B cell (primary cell): ENCODE results near the gene CDK5R2. TPM values are rescaled to one million over a fixed set of nuclear protein-coding genes. Genes with fewer than 3 reads are reported as not detected.

Experiments
- ATAC-seq: fragments of 200-7000 bp; cut with Tn5 transposase; one replicate; pipeline ENCODE4 v1.10.0; 2021; ENCODE audit warnings: low read depth, mild to moderate bottlenecking, moderate number of reproducible peaks, moderate library complexity
- CTCF ChIA-PET: fragments of 350-600 bp; sonication (Branson Sonifier 250); formaldehyde crosslinking; loops from one replicate; lab custom pipeline; 2021; ENCODE audit warnings: antibody characterized with exemption, inconsistent platforms; lab: Charles Lee
- POLR2A ChIA-PET: fragments of 350-600 bp; sonication (Branson Sonifier 250); formaldehyde crosslinking; loops from one replicate; lab custom pipeline; 2021; ENCODE audit warnings: antibody characterized with exemption; lab: Charles Lee
- DNase-seq: peaks from one replicate; pipeline ENCODE4 v3.0.0; 2013
- H2AFZ ChIP-seq: 2 replicates; pipeline ENCODE4 v1.6.1; 2012; ENCODE audit warnings: mild to moderate bottlenecking, low read depth, low read length; ENCODE audit not compliant: insufficient read depth, poor library complexity, severe bottlenecking
- H3K27ac ChIP-seq, 2 donors: 1 replicate in 1 of 2; 2 replicates in 1 of 2; pipeline ENCODE4 v1.5.1; 2012 to 2013; ENCODE audit warnings: low read length in 2 of 2, mild to moderate bottlenecking in 2 of 2, moderate library complexity in 1 of 2
- H3K27me3 ChIP-seq, 4 experiments: fragments of 200-600 bp in 1 of 4; sonication (generic) in 1 of 4; replicated peaks in 1 of 4; 1 replicate in 2 of 4; 2 replicates in 2 of 4; pipeline versions ENCODE4 v1.6.1 to v1.7.0; 2013 to 2016; ENCODE audit warnings: low read length in 3 of 4, mild to moderate bottlenecking in 2 of 4, mixed read lengths in 1 of 4, moderate library complexity in 1 of 4; ENCODE audit not compliant: insufficient read depth in 4 of 4, control insufficient read depth in 3 of 4; ENCODE audit errors: control extremely low read depth in 1 of 4
- H3K36me3 ChIP-seq, 2 experiments: replicated peaks in 1 of 2; 1 replicate in 1 of 2; 2 replicates in 1 of 2; pipeline versions ENCODE4 v1.6.1 to v1.7.1; 2013; ENCODE audit warnings: low read length in 1 of 2; ENCODE audit not compliant: insufficient read depth in 2 of 2, control insufficient read depth in 1 of 2; ENCODE audit errors: control extremely low read depth in 1 of 2, extremely low read depth in 1 of 2
- H3K4me1 ChIP-seq, 2 donors: fragments of 200-600 bp in 1 of 2; sonication (generic) in 1 of 2; 1 replicate in 1 of 2; 2 replicates in 1 of 2; pipeline versions ENCODE4 v1.5.1 to v1.6.1; 2013 to 2017; ENCODE audit warnings: low read length in 2 of 2; ENCODE audit not compliant: control insufficient read depth in 2 of 2, insufficient read depth in 2 of 2
- H3K4me2 ChIP-seq: replicated peaks from 2 replicates; pipeline ENCODE3; 2012; ENCODE audit warnings: mild to moderate bottlenecking, low read depth, low read length; ENCODE audit not compliant: poor library complexity, severe bottlenecking
- H3K4me3 ChIP-seq, 5 experiments: fragments of 200-600 bp in 1 of 5; sonication (generic) in 1 of 5; 1 replicate in 3 of 5; 2 replicates in 2 of 5; pipeline versions ENCODE4 v1.5.1 to v1.7.0; 2011 to 2016; ENCODE audit warnings: low read length in 4 of 5, mild to moderate bottlenecking in 4 of 5, low read depth in 2 of 5, control low read depth in 1 of 5, moderate library complexity in 1 of 5; ENCODE audit not compliant: insufficient read depth in 1 of 5; ENCODE audit errors: control extremely low read depth in 1 of 5, extremely low read depth in 1 of 5
- H3K79me2 ChIP-seq: fragments of 200-600 bp; sonication (generic); one replicate; pipeline ENCODE4 v1.6.0; 2016; ENCODE audit warnings: low read length; ENCODE audit not compliant: control insufficient read depth, insufficient read depth
- H3K9ac ChIP-seq: fragments of 200-600 bp; sonication (generic); 2 replicates; pipeline ENCODE4 v1.6.1; 2017; ENCODE audit warnings: mild to moderate bottlenecking, low read length, moderate library complexity
- H3K9me3 ChIP-seq, 3 donors: one replicate each; pipeline versions ENCODE4 v1.6.1 to v1.7.1; 2013; ENCODE audit warnings: low read length in 2 of 3; ENCODE audit not compliant: control insufficient read depth in 2 of 3, insufficient read depth in 1 of 3; ENCODE audit errors: control extremely low read depth in 1 of 3
- H4K20me1 ChIP-seq: 2 replicates; pipeline ENCODE4 v1.6.0; 2012; ENCODE audit warnings: mild to moderate bottlenecking, low read length; ENCODE audit not compliant: insufficient read depth, control insufficient read depth, poor library complexity, severe bottlenecking
- H3K27ac Mint-ChIP-seq: one replicate; pipeline ENCODE4 v1.8.0; 2021; ENCODE audit warnings: mixed read lengths
- H3K27me3 Mint-ChIP-seq: one replicate; pipeline ENCODE4 v1.8.0; 2021; ENCODE audit warnings: mixed read lengths
- H3K4me1 Mint-ChIP-seq: one replicate; pipeline ENCODE4 v1.8.0; 2021; ENCODE audit warnings: mixed read lengths
- H3K4me3 Mint-ChIP-seq: one replicate; pipeline ENCODE4 v1.8.0; 2021; ENCODE audit warnings: mixed read lengths
- H3K9me3 Mint-ChIP-seq: one replicate; pipeline ENCODE4 v1.8.0; 2022; ENCODE audit warnings: mixed read lengths; ENCODE audit not compliant: insufficient read depth
- CTCF ChIP-seq: fragments of 200-600 bp; IDR thresholded peaks from one replicate; pipeline ENCODE4 v1.8.0; 2022; ENCODE audit warnings: antibody characterized with exemption, mild to moderate bottlenecking
- EZH2 ChIP-seq: IDR thresholded peaks from 2 replicates; pipeline ENCODE4 v1.6.1; 2012; ENCODE audit warnings: borderline replicate concordance, low read depth, mild to moderate bottlenecking, moderate library complexity, low read length; ENCODE audit not compliant: insufficient read depth, poor library complexity, severe bottlenecking
- WGBS: methylation state at CpG from one replicate; pipeline ENCODE4 v1.1.5; 2013; ENCODE audit warnings: missing lambda C conversion rate; ENCODE audit not compliant: insufficient coverage; 5-methylcytosine and 5-hydroxymethylcytosine counted together
- intact Hi-C: fragments of 100-400 bp; cut with micrococcal nuclease; formaldehyde crosslinking; loops from one replicate; pipeline ENCODE4 v1.10.0; 2022
- polyA plus RNA-seq: library from polyadenylated mRNA; depleted of rRNA; stranded (reverse); fragments of >200 nt; gene quantifications from 2 replicates; pipeline ENCODE4 v1.2.3, GENCODE V29; 2012
- total RNA-seq, 2 donors: library from RNA; stranded (reverse); fragments of 120-200 nt in 1 of 2; gene quantifications; 1 replicate in 1 of 2; 2 replicates in 1 of 2; pipeline versions ENCODE4 v1.2.3 to v1.2.4, GENCODE V29; 2013 to 2022

CDK5R2 gene
- total and polyA plus RNA-seq, 2 donors (not counting 1 experiment from before 2014, with no cell fraction given): not detected

GRCh38 chr2:218980735-218981389, 21.4 kb downstream of the CDK5R2 start:
- Histone ChIP-seq H3K36me3 (no peaks in the 10 kb centered on the region), H4K20me1 (no peaks in the 10 kb centered on the region), H3K4me3 (peak overlapping the region in 4 of 5 experiments; percentile 1 to 58 (median 24)), H3K9ac (peak overlapping the region; percentile 52), H3K4me1 (peaks cover 37 to 58% of the 10 kb centered on the region in 2 donors), H2AFZ (peak overlapping the region; percentile 58), H3K79me2 (no peaks in the 10 kb centered on the region), H3K9me3 (peaks cover 0 to 36% (median 0%) of the 10 kb centered on the region in 3 donors), H3K4me2 (peak overlapping the region; percentile 90), H3K27ac (no peak overlapping the region), H3K27me3 (peaks cover 0 to 81% (median 54%) of the 10 kb centered on the region in 4 experiments)
- DNase-seq: peak; percentile 56
- intact Hi-C loops: loop anchor here (1.0 to 5.0 kb wide), 4 partner anchors 84 to 174 kb away; no protein-coding TSS in a partner anchor
- ATAC-seq: no peak
- Mint-ChIP-seq H3K27ac (no peak overlapping the region), H3K9me3 (no peaks in the 10 kb centered on the region), H3K4me1 (peaks cover 30% of the 10 kb centered on the region), H3K4me3 (peak overlapping the region; percentile 85), H3K27me3 (peaks cover 63% of the 10 kb centered on the region)
- CTCF ChIA-PET: interaction anchor here (0.6 to 3.3 kb wide), 27 partner anchors 11 to 408 kb away, joined by 3 to 55 read pairs (median 5); partner anchors contain the start of gene WNT10A
- 7% methylated on average over 26 of the region's 26 CpGs for WGBS
- POLR2A ChIA-PET: no interaction called here
- TF ChIP-seq CTCF (no peak), EZH2 (peak; percentile 92)

- Histone ChIP-seq H2AFZ (peak overlapping the region; percentile 58), H3K36me3 (no peaks in the 10 kb centered on the region), H3K27ac (no peak overlapping the region), H3K4me3 (peak overlapping the region in 4 of 5 experiments; percentile 1 to 58 (median 24)), H3K4me2 (peak overlapping the region; percentile 90), H3K79me2 (no peaks in the 10 kb centered on the region), H3K27me3 (peaks cover 0 to 81% (median 54%) of the 10 kb centered on the region in 4 experiments), H4K20me1 (no peaks in the 10 kb centered on the region), H3K4me1 (peaks cover 37 to 64% of the 10 kb centered on the region in 2 donors), H3K9me3 (peaks cover 0 to 36% (median 0%) of the 10 kb centered on the region in 3 donors), H3K9ac (peak overlapping the region; percentile 52)
- 4% methylated on average over 46 of the region's 46 CpGs for WGBS
- no peak for DNase-seq
- no peak overlapping the region for H3K27ac Mint-ChIP-seq
- H3K4me3 Mint-ChIP-seq: peak overlapping the region; percentile 85
- no peak for ATAC-seq
- intact Hi-C loops: loop anchor here (1.0 to 5.0 kb wide), 4 partner anchors 84 to 174 kb away; no protein-coding TSS in a partner anchor
- H3K9me3 Mint-ChIP-seq: no peaks in the 10 kb centered on the region
- H3K4me1 Mint-ChIP-seq: peaks cover 31% of the 10 kb centered on the region
- H3K27me3 Mint-ChIP-seq: peaks cover 63% of the 10 kb centered on the region
- TF ChIP-seq CTCF: no peak
- TF ChIP-seq EZH2: no peak
- ChIA-PET POLR2A (no interaction called here), CTCF (interaction anchor here (0.6 to 3.3 kb wide), 12 partner anchors 11 to 223 kb away, joined by 3 to 55 read pairs (median 7); no protein-coding TSS in a partner anchor)
Observed at GRCh38 chr2:218981390-218981880, 22.0 kb downstream of the CDK5R2 start.
